GM21717 (cell line): ENCODE data around the gene SMOC2.

Source experiments
- ATAC-seq: cut with Tn5 transposase; IDR thresholded peaks from one replicate; pipeline ENCODE4 v1.9.1; 2021; ENCODE audit warnings: mild to moderate bottlenecking, moderate library complexity; ENCODE audit not compliant: unreplicated experiment

The SMOC2 gene

DNA sequence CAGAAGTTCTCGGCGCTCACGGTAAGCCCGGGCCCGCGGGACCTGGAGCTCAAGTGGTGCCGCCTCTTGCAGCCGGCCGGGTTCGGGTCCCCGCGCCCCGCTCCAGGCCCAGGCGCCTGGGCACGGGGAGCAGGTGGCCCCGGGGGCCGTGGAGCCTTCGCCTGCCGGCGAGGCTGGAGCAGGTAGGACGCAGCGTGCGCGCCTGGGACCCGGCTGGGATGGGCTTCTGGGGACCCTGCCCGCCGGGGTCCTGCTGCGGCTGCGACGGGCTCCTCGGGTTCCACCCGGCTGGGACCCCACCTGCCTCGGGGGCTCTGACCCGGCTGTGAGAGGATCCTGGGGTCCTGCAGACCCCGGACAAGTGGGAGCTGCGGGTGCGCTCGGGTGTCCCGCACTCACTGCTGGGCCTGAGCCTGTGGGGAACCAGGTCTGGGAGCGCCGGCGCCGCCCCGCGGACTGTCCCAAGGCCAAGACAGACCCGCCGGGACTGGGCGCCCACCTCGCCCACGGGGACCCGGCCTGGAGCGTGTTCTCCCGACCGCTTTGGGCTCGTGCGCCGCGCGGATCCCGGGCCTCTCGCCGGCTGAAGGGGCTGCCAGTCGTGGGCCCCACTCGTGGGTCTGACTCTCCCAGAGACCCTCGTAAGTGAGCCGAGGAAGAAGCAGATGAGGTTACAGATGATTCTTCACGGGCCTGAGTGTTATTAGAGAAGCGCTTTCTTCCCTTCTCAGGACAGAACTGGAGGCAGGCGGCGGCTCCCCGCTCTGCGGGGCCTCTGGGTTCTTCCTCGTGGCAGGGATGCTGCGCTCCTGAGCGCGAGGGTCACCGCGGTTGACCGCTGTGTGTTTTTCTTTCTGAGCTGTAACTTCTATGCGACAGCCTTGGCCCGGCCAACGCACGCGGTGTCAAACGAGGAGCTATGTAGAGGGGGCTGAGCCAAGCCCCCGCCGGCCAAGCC is 729 bp downstream of the SMOC2 start:
- ATAC-seq, result no peak

DNA sequence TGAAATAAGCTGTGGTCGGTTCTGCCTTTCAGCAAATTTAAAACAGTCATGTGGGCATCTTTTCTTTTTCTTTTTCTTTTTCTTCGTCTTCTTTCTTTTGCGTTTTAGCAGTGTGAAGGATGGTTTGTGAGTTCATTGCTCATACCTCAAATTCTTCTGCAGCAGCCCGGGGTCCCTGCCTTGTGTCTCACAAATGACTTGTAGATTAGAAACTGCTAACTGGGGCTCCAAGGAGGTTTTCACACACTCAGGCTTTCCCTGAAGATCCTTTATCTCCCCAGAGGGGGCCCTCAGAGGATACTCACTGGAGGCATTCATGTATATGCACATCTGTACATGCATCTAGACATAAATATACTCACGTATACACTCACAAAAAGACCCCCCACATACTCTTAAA is 1.7 kb downstream of the SMOC2 start:
- ATAC-seq, result no peak

- ATAC-seq, result no peak
Measured at GRCh38 chr6:168447282-168447681, 6.3 kb downstream of the SMOC2 start.

DNA sequence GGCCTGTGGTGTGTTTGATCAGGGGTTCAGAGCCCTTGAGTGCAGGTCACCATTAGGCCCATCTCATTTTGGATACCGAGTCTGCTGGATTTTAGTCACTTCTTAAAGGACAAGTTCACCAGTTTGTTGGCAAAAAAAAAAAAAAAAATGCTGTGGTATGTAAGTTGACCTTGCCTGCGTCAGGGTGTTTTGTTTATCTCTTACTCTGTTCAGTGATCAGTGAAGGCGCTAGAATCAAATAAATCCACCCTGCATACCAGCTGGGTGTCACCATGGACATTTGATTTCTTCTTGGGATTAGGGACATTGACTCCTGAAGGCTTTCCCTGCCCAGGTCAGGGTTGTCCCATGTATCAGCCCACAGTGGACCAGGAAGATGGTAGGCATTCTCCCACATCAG is 6.7 kb downstream of the SMOC2 start:
- ATAC-seq, result no peak

GRCh38 chr6:168448243-168448855 is 7.4 kb downstream of the SMOC2 start:
- ATAC-seq, result no peak

DNA sequence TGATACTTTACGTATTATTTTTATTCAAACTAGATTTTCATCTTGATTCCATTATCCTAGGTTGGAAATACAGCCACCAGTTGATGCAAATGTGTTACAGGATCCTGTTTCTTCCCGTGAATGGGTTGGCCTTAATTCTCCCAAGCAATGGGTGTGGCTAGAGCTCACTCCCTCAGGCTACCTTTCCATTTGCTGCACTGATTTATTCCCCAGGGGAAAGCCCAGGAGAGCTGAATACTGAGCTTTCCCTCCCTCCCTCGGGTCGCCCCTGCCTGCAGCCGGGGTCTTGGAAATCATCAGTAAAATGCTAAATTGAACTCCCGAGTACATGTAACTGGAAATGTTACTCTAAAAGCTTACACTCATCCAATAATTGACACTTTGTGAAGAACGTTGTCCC is 9.9 kb downstream of the SMOC2 start:
- no peak for ATAC-seq

DNA sequence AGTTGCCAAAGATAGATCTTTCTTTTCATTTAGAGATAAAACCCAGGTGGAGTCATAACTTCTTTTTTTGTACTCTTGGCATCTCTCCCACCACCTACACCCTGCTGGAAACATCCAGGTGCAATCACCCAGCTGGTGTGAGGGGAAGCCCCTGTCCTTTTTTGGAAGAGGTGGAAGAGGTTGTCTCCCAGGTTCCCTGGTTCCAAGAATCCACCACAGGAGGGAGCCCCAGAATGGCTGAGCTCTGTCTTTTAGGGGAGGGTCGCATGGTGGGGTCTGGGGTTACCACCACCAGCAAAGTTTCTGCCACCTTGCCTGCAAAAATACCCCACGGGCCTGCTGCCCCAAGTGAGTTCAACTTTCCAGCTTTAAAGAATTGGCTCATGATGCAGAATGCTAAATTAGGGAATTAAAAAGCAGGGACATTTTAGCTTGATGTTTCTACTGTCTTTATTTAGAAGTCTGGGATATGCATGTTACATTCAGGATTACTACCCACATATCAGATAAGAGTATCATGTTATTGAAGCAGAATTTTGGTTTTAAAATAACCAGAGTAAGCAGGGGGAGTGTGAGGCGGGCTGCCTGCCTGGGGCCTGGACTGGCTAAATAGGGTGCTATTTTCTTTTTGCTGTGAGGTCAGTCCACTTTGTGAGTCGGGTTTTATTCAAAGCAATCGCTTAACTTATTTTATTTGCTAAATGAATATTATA is 11.0 kb downstream of the SMOC2 start:
- ATAC-seq, result no peak

- ATAC-seq, result no peak
Measured at GRCh38 chr6:168452685-168453377, 11.8 kb downstream of the SMOC2 start.

- ATAC-seq, result no peak
Measured at GRCh38 chr6:168455847-168456530, 15.0 kb downstream of the SMOC2 start.

- ATAC-seq, result no peak
Measured at GRCh38 chr6:168456907-168457652, 16.1 kb downstream of the SMOC2 start.

- ATAC-seq, result no peak
Measured at GRCh38 chr6:168457653-168457934, 16.6 kb downstream of the SMOC2 start.

DNA sequence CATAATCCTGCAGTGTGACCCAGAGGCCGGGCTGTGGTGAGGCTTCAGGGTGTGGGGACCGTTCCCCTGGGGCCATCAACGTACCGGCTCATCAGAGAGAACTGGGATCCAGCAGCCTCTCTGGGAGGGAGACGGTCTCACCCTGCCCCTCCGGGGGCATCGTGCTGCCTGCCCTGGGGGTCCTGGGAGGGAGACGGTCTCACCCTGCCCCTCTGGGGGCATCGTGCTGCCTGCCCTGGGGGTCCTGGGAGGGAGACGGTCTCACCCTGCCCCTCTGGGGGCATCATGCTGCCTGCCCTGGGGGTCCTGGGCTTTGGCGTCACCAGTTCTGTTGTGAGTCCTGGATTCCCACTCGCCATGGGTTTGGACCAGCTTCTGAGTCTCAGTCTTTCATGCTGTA is 17.1 kb downstream of the SMOC2 start:
- no peak for ATAC-seq

GRCh38 chr6:168459572-168459971 is 18.6 kb downstream of the SMOC2 start:
- no peak for ATAC-seq

DNA sequence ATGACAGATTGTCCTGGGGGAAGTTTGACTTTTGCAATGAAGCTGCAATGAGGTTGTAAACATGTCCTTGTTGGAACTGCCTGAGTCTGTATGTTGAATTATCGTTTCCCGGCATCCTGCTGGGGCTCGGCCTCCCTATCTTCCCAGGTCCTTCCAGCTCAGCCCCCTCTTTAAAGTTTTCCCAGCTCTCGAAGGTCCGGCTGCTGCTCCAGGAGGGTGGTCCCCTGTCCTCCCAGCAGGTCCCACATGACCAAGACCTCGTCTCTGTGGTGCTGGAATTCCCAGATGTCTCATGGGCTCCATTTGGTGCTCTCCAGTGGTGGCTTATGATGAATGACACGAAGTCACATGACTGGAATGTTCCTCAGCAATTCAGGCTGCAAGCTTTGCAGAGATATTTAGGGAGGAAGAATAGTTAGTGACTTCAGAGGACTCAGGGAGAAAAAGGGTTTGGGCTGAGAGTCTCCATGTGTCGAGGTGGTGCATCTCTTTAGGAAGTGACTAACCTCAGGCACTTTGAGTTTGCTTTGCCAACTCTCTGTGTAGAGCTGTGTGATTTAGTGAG is 21.4 kb downstream of the SMOC2 start:
- no peak for ATAC-seq

DNA sequence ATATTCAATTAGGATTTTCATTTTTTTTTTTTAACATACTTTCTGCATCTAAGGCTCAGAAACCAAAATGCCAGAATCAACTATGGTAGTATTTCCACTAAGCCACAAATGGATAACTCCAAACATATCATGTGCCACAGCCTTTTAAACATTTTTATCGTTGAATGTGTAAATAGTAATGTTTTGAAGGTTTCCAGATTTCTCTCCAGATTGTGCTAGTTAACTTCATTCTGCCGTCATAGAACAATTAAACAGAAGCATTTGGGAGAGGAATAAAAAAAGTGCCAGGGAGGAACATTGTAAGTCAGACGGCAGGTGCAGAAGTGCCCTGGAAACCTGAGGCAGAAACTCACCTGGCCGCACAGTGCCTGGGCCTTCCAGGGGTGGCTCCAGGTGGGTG is 23.6 kb downstream of the SMOC2 start:
- no peak for ATAC-seq

DNA sequence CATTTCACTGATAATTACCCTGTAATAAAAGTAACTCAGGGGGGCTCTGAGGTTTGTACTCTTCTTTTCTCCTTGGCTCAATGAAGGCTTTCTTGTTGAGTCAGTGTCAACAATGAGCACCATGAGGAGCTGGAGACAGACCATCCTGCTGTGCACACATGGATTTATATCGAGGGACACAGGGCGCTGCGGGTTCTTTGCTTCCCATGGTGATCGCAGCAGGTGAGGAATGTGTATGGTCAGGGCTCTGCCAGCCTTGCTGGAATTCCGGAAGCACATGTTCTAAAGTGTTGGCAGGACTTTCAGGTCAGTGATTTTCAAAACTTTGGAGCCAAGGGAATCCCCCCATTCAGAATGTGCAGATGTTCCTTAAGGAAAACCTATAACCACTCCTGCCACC is 27.1 kb downstream of the SMOC2 start:
- ATAC-seq, result no peak

DNA sequence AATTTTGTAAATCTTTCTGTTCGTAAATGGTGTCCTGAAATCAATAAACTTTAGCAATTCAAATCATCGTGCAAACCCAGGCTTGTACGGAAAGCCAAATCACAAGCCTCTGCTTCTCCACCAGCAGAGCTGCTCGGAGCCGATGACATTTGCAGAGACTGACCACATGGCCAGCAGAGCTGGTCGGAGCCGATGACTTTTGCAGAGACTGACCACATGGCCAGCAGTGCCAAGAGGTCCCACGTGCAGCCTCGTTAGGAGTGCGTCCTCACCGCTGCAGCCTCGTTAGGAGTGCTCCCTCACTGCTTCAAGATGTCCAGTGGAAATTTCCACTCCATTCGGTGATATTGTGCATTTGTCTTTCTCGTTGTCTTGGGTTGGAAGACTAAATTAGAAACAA is 28.5 kb downstream of the SMOC2 start:
- no peak for ATAC-seq

GRCh38 chr6:168469926-168470325 is 28.9 kb downstream of the SMOC2 start:
- ATAC-seq, result no peak

DNA sequence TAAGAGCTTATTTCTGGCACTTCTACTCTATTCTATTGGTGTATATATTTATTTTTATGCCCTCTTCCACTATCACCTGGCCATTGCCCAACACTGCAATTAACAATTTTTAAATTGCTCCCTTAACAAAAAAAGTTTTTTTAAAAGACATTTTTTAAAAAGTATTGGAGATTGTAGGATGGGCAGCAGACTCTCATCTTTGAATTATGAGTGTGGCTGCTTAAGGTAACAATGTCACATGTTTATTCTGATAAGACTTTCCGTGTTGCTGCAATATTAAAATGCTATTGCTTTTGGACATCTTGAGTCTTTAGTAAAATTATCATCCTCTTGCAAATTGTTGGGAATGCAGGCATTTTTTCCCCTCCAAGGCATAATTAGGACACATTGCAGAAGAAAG is 31.4 kb downstream of the SMOC2 start:
- no peak for ATAC-seq

- no peak for ATAC-seq
Measured at GRCh38 chr6:168473197-168473596, 32.2 kb downstream of the SMOC2 start.
